SK-N-SH treated with all-trans-retinoic acid at 6 μM for 48 hours (cell line): ENCODE data around the gene CDK6.

Experiments used
- ARNTL ChIP-seq: fragments of 450-650 bp; formaldehyde crosslinking; IDR thresholded peaks from 2 replicates; pipeline ENCODE4 v1.5.0; 2020; ENCODE audit warnings: low read depth, mild to moderate bottlenecking, moderate library complexity, borderline replicate concordance
- CSDC2 ChIP-seq: fragments of 250-450 bp; sonication (Bioruptor Pico); IDR thresholded peaks from 2 replicates; pipeline ENCODE4 v1.5.0; 2020; ENCODE audit warnings: mild to moderate bottlenecking, moderate library complexity
- GLIS3 ChIP-seq: fragments of 250-450 bp; sonication (Bioruptor Pico); IDR thresholded peaks from 2 replicates; pipeline ENCODE4 v1.5.0; 2020; ENCODE audit warnings: mild to moderate bottlenecking, moderate library complexity
- OSR1 ChIP-seq: fragments of 250-450 bp; sonication (Bioruptor Pico); IDR thresholded peaks from 2 replicates; pipeline ENCODE4 v1.8.0; 2022; ENCODE audit warnings: moderate library complexity, mild to moderate bottlenecking, inconsistent platforms
- TSHZ2 ChIP-seq: fragments of 250-450 bp; sonication (Bioruptor Pico); IDR thresholded peaks from 2 replicates; pipeline ENCODE4 v1.5.0; 2020; ENCODE audit warnings: mild to moderate bottlenecking, moderate library complexity
- ZFP3 ChIP-seq: fragments of 250-450 bp; sonication (Bioruptor Pico); IDR thresholded peaks from 2 replicates; pipeline ENCODE4 v1.5.0; 2020; ENCODE audit warnings: mild to moderate bottlenecking, moderate library complexity
- ZFP30 ChIP-seq: fragments of 450-650 bp; formaldehyde crosslinking; IDR thresholded peaks from 2 replicates; pipeline ENCODE4 v1.5.0; 2022; ENCODE audit warnings: mild to moderate bottlenecking, moderate library complexity
- ZNF565 ChIP-seq: fragments of 450-650 bp; formaldehyde crosslinking; conservative IDR thresholded peaks from 2 replicates; pipeline ENCODE4 v1.5.0; 2020; ENCODE audit warnings: low read depth, mild to moderate bottlenecking, moderate library complexity
- TF ChIP-seq, protein P1 (sequence below): fragments of 250-450 bp; sonication (Bioruptor Pico); IDR thresholded peaks from 2 replicates; pipeline ENCODE4 v1.8.0; 2020; ENCODE audit warnings: mild to moderate bottlenecking, moderate library complexity, borderline replicate concordance

GRCh38 chr7:92831716-92832533 lies 4.4 kb downstream of the CDK6 start:
- no peak for TF ChIP-seq OSR1 (CRISPR knock-in tag)
- TF ChIP-seq TSHZ2 (CRISPR knock-in tag) = no peak
- no peak for TF ChIP-seq ARNTL (CRISPR knock-in tag)
- no peak for TF ChIP-seq CSDC2 (CRISPR knock-in tag)
- TF ChIP-seq, protein P1, sequence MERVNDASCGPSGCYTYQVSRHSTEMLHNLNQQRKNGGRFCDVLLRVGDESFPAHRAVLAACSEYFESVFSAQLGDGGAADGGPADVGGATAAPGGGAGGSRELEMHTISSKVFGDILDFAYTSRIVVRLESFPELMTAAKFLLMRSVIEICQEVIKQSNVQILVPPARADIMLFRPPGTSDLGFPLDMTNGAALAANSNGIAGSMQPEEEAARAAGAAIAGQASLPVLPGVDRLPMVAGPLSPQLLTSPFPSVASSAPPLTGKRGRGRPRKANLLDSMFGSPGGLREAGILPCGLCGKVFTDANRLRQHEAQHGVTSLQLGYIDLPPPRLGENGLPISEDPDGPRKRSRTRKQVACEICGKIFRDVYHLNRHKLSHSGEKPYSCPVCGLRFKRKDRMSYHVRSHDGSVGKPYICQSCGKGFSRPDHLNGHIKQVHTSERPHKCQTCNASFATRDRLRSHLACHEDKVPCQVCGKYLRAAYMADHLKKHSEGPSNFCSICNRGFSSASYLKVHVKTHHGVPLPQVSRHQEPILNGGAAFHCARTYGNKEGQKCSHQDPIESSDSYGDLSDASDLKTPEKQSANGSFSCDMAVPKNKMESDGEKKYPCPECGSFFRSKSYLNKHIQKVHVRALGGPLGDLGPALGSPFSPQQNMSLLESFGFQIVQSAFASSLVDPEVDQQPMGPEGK = no peak
- TF ChIP-seq ZFP30 (CRISPR knock-in tag) = no peak
- no peak for TF ChIP-seq ZFP3 (CRISPR knock-in tag)
- no peak for TF ChIP-seq GLIS3
- TF ChIP-seq ZNF565 (CRISPR knock-in tag) = no peak
